Pancreas (tissue), 10 donors: Measurements from ENCODE around the gene ATPAF2. TPM values are rescaled to one million over a fixed set of nuclear protein-coding genes. Genes with fewer than 3 reads are reported as not detected.
A peak's percentile ranks its signal among the peaks of the same experiment; 100 is the strongest.

Source experiments
- ATAC-seq, 4 donors: fragments of 200-7000 bp; cut with Tn5 transposase; one replicate each; pipeline versions ENCODE4 v1.8.0 to v1.9.1; 2020; ENCODE audit warnings: mild to moderate bottlenecking in 4 of 4, moderate library complexity in 4 of 4
- DNase-seq, 6 donors: peaks; one replicate each; pipeline ENCODE4 v3.0.0-alpha.2; 2020
- FAIRE-seq: peaks from 2 replicates; lab custom pipeline; 2012; peaks lifted over from hg19 to GRCh38; lab: Jason Lieb, UNC
- H3K27ac ChIP-seq, 4 donors: fragments of 200-600 bp; sonication (generic); 1 replicate in 3 of 4; 2 replicates in 1 of 4; pipeline versions ENCODE4 v1.5.0 to v1.8.0; 2020
- H3K27me3 ChIP-seq, 4 donors: fragments of 200-600 bp; one replicate each; pipeline ENCODE4 v1.8.0; 2021
- H3K36me3 ChIP-seq, 3 donors: fragments of 200-600 bp; sonication (generic) in 1 of 3; one replicate each; pipeline versions ENCODE4 v1.5.0 to v1.8.0; 2020 to 2021
- H3K4me1 ChIP-seq, 3 donors: fragments of 200-600 bp; one replicate each; pipeline ENCODE4 v1.8.0; 2021
- H3K4me3 ChIP-seq, 4 donors: fragments of 200-600 bp; sonication (generic) in 2 of 4; one replicate each; pipeline versions ENCODE4 v1.5.0 to v1.8.0; 2020 to 2021
- H3K9me3 ChIP-seq, 4 donors: fragments of 200-600 bp; one replicate each; pipeline ENCODE4 v1.8.0; 2021
- CTCF ChIP-seq, 4 donors: fragments of 200-600 bp; sonication (generic) in 3 of 4; IDR thresholded peaks; one replicate each; pipeline versions ENCODE4 v1.5.0 to v1.8.0; 2021; ENCODE audit warnings: antibody characterized with exemption in 4 of 4
- WGBS, 2 donors: extraction: QIAGEN DNeasy Blood & Tissue Kit; methylation state at CpG; one replicate each; pipeline ENCODE4 v1.1.7; 2013; 5-methylcytosine and 5-hydroxymethylcytosine counted together
- intact Hi-C, 3 donors: fragments of 100-400 bp; cut with DNase I; formaldehyde crosslinking; loops; one replicate each; pipeline versions ENCODE4 v1.11.1 to v1.14.2; 2022
- polyA plus RNA-seq, 2 donors: library from polyadenylated mRNA; stranded (reverse); fragments of 200-250 nt; gene quantifications; one replicate each; pipeline ENCODE4 v1.2.3, GENCODE V29; 2013
- total RNA-seq, 6 donors: library from RNA; stranded (reverse); fragmentation: NEBNext Ultra II Directional in 4 of 6; extraction: Animal tissue kit (Norgen Biotek cat#: 25700) in 4 of 6; gene quantifications; one replicate each; pipeline versions ENCODE4 v1.2.1 to v1.2.4, GENCODE V29; 2021 to 2023
- donor health status: healthy with polysubstance abuse.
- donor health status: DM: no; HTN: no; CAD: no; lungs with moderate emphysema.
- donor health status: DM: no; HTN: no; CAD: no.
- donor health status: control.
- donor health status: control.
- donor health status: Bipolar disorder and iron deficiency.
- donor health status: DM: yes; HTN: yes; CAD: no.
- donor health status: DM: no; HTN: no; CAD: no.
- donor health status: DM: no; HTN: no; CAD: no.
- donor health status: DM: yes; HTN: yes; CAD: no.

Gene ATPAF2
- total and polyA plus RNA-seq, 8 donors = 7.3 to 18.4 (median 12.1) TPM

GRCh38 chr17:18025241-18025944 is 13.6 kb downstream of the ATPAF2 start:
- Histone ChIP-seq H3K4me3 (no peak overlapping the region), H3K36me3 (no peaks in the 10 kb centered on the region), H3K9me3 (no peaks in the 10 kb centered on the region), H3K4me1 (no peaks in the 10 kb centered on the region), H3K27ac (no peak overlapping the region), H3K27me3 (no peaks in the 10 kb centered on the region)
- intact Hi-C loops = loop anchor here in 1 of 3 donors (10.0 kb wide), 1 partner anchor 141 kb away; no protein-coding TSS in a partner anchor
- no peak for FAIRE-seq
- TF ChIP-seq CTCF (IDR thresholded peaks at IDR 0.05) = no peak
- DNase-seq = no peak
- WGBS, 2 donors = 86 to 87% methylated on average over 5 of the region's 5 CpGs
- ATAC-seq = peak in 1 of 4 donors; percentile 17

- DNase-seq (no peak), ATAC-seq (no peak), FAIRE-seq (no peak)
- Histone ChIP-seq H3K27me3 (no peaks in the 10 kb centered on the region), H3K36me3 (no peaks in the 10 kb centered on the region), H3K27ac (no peak overlapping the region), H3K4me1 (peaks cover 8 to 9% (median 8%) of the 10 kb centered on the region in 3 donors), H3K4me3 (no peak overlapping the region), H3K9me3 (no peaks in the 10 kb centered on the region)
- WGBS, 2 donors = 95 to 99% methylated on average over 5 of the region's 5 CpGs
- intact Hi-C loops = loop anchor here in 1 of 3 donors (10.0 kb wide), 1 partner anchor 137 kb away; no protein-coding TSS in a partner anchor
- TF ChIP-seq CTCF (IDR thresholded peaks at IDR 0.05) = no peak
Observed at GRCh38 chr17:18021372-18021771, 17.6 kb downstream of the ATPAF2 start.

- Histone ChIP-seq H3K9me3 (no peaks in the 10 kb centered on the region), H3K4me1 (peaks cover 8 to 9% (median 8%) of the 10 kb centered on the region in 3 donors), H3K4me3 (no peak overlapping the region), H3K27ac (no peak overlapping the region), H3K36me3 (no peaks in the 10 kb centered on the region), H3K27me3 (no peaks in the 10 kb centered on the region)
- 92 to 95% methylated on average over 6 of the region's 6 CpGs for WGBS, 2 donors
- DNase-seq (no peak), FAIRE-seq (no peak), ATAC-seq (no peak)
- no peak for TF ChIP-seq CTCF (IDR thresholded peaks at IDR 0.05)
- intact Hi-C loops = loop anchor here in 1 of 3 donors (10.0 kb wide), 1 partner anchor 136 kb away; no protein-coding TSS in a partner anchor
Observed at GRCh38 chr17:18020971-18021370, 18.0 kb downstream of the ATPAF2 start.

GRCh38 chr17:18019838-18020154 is 19.2 kb downstream of the ATPAF2 start:
- Histone ChIP-seq H3K4me3 (no peak overlapping the region), H3K4me1 (peaks cover 8 to 9% (median 8%) of the 10 kb centered on the region in 3 donors), H3K36me3 (no peaks in the 10 kb centered on the region), H3K9me3 (no peaks in the 10 kb centered on the region), H3K27ac (no peak overlapping the region), H3K27me3 (no peaks in the 10 kb centered on the region)
- FAIRE-seq (no peak), ATAC-seq (no peak), DNase-seq (no peak)
- no peak for TF ChIP-seq CTCF (IDR thresholded peaks at IDR 0.05)
- intact Hi-C loops = loop anchor here in 1 of 3 donors (10.0 kb wide), 1 partner anchor 135 kb away; no protein-coding TSS in a partner anchor
- WGBS, 2 donors = 71 to 78% methylated on average over 2 of the region's 2 CpGs

- H3K36me3 ChIP-seq = no peaks in the 10 kb centered on the region
- DNase-seq = peak in 1 of 6 donors; percentile 48
- peaks cover 8 to 9% (median 8%) of the 10 kb centered on the region in 3 donors for H3K4me1 ChIP-seq
- intact Hi-C loops = no loop called here
- no peak for FAIRE-seq
- TF ChIP-seq CTCF (IDR thresholded peaks at IDR 0.05) = no peak
- H3K9me3 ChIP-seq = no peaks in the 10 kb centered on the region
- 92 to 94% methylated on average over 15 of the region's 15 CpGs for WGBS, 2 donors
- no peak overlapping the region for H3K4me3 ChIP-seq
- no peak for ATAC-seq
- no peak overlapping the region for H3K27ac ChIP-seq
- H3K27me3 ChIP-seq = no peaks in the 10 kb centered on the region
Observed at GRCh38 chr17:18018411-18018921, 20.5 kb downstream of the ATPAF2 start.
